Activated CD4-positive, alpha-beta T cell treated with anti-CD3 and anti-CD28 coated beads, Interleukin-2, amount 50 U/mL, for 16 hours (primary cell): ENCODE results near the gene SHOX.
"Not testable (repeated sequence)": the region's sequence is repeated elsewhere in the genome, so short reads cannot be mapped to it uniquely, and the experiment has no call there.

Experiments used
- DNase-seq: peaks from one replicate; pipeline ENCODE4 v3.0.0-alpha.2; 2020

Gene SHOX

DNA sequence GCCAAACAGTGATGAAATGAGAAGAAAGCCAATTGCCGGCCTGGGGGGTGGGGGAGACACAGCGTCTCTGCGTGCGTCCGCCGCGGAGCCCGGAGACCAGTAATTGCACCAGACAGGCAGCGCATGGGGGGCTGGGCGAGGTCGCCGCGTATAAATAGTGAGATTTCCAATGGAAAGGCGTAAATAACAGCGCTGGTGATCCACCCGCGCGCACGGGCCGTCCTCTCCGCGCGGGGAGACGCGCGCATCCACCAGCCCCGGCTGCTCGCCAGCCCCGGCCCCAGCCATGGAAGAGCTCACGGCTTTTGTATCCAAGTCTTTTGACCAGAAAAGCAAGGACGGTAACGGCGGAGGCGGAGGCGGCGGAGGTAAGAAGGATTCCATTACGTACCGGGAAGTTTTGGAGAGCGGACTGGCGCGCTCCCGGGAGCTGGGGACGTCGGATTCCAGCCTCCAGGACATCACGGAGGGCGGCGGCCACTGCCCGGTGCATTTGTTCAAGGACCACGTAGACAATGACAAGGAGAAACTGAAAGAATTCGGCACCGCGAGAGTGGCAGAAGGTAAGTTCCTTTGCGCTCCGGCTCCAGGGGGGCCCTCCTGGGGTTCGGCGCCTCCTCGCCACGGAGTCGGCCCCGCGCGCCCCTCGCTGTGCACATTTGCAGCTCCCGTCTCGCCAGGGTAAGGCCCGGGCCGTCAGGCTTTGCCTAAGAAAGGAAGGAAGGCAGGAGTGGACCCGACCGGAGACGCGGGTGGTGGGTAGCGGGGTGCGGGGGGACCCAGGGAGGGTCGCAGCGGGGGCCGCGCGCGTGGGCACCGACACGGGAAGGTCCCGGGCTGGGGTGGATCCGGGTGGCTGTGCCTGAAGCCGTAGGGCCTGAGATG, at the start of gene SHOX:
SHOX (plus strand) TSS at position 180 of the 885 bp plus-strand sequence; CDS start at position 287, 107 bp downstream.
- no peak for DNase-seq

DNA sequence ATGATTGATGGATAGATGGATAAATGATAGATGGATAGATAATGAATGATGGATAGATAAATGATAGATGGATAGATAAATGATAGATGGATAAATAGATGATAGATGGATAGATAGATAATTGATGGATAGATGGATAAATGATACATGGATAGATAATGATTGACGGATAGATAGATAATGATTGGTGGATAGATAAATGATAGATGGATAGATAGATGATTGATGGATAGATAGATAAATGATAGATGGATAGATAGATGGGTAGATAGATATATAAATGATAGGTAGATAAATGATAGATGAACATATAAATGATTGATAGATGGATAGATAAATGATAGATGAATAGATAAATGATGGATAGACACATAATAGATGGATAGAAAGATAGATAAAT, 49.5 kb upstream of the SHOX start:
- DNase-seq = no peak

DNA sequence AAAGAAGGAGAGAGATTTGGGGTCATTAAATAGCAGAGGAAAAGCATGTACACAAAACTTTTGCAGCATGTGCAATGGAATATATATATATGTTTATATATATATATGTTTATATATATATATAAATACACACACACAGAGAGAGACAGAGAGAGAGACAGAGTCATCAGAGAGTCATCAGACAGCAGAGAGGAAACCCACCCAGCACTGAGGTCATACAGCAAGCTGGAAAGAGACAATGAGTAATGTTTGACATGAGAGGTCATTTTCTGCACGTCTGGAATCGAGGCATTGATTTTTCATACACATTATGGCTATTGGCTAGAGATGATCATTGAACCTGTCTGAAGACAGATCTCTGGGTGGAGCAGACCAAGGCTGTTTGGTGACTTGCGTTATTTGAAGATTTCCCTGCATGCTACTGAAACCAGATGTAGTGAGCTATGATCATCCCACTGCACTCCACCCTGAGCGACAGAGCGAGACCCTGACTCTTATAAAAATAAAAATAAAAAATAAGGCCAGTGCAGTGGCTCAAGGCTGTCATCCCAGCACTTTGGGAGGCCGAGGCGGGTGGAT, 48.8 kb upstream of the SHOX start:
- no peak for DNase-seq

DNA sequence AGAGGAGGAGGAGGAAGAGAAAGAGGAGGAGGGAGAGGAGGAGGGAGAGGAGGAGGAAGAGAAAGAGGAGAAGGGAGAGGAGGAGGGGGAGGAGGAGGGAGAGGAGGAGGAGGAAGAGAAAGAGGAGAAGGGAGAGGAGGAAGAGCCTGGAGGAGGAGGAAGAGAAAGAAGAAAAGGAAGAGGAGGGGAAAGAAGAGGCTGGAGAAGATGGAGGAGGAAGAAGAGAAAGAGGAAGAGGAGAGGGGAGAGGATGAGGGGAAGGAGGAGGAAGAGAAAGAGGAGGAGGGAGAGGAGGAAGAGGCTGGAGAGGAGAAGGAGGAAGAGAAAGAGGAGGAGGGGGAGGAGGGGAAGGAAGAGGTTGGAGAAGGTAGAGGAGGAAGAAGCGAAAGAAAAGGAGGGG, 46.0 kb upstream of the SHOX start:
- no peak for DNase-seq

DNA sequence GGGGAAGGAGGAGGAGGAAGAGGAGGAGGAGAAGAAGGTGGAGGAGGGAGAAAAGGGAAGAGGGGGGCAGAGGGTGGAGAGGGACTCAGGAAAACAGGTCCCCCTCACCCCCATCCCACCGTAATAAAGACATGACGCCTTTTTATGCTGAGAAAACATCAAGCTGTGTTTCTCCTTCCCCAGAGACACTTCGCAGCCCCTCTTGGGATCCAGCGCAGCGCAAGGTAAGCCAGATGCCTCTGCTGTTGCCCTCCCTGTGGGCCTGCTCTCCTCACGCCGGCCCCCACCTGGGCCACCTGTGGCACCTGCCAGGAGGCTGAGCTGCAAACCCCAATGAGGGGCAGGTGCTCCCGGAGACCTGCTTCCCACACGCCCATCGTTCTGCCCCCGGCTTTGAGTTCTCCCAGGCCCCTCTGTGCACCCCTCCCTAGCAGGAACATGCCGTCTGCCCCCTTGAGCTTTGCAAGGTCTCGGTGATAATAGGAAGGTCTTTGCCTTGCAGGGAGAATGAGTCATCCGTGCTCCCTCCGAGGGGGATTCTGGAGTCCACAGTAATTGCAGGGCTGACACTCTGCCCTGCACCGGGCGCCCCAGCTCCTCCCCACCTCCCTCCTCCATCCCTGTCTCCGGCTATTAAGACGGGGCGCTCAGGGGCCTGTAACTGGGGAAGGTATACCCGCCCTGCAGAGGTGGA, 45.3 kb upstream of the SHOX start:
- DNase-seq = no peak

DNA sequence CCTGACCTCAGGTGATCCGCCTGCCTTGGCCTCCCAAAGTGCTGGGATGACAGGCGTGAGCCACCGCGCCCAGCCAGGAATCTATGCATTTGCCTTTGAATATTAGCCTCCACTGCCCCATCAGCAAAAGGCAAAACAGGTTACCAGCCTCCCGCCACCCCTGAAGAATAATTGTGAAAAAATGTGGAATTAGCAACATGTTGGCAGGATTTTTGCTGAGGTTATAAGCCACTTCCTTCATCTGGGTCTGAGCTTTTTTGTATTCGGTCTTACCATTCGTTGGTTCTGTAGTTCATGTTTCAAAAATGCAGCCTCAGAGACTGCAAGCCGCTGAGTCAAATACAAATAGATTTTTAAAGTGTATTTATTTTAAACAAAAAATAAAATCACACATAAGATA, 44.2 kb upstream of the SHOX start:
- DNase-seq = no peak

DNA sequence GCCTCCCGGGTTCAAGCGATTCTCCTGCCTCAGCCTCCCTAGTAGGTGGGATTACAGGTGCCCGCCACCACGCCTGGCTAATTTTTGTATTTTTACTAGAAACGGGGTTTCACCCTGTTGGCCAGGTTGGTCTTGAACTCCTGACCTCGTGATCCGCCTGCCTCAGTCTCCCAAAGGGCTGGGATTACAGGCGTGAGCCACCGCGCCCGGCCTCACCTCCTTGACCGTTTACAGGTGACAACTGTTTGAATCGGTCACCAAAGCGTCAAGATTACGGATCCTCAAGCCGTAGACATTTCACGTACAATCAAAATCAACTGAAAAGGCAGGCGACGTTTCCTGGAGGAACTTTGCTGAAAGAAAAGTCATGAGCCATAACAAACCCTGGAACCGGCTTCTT, 41.3 kb upstream of the SHOX start:
- DNase-seq = not testable (repeated sequence)

DNA sequence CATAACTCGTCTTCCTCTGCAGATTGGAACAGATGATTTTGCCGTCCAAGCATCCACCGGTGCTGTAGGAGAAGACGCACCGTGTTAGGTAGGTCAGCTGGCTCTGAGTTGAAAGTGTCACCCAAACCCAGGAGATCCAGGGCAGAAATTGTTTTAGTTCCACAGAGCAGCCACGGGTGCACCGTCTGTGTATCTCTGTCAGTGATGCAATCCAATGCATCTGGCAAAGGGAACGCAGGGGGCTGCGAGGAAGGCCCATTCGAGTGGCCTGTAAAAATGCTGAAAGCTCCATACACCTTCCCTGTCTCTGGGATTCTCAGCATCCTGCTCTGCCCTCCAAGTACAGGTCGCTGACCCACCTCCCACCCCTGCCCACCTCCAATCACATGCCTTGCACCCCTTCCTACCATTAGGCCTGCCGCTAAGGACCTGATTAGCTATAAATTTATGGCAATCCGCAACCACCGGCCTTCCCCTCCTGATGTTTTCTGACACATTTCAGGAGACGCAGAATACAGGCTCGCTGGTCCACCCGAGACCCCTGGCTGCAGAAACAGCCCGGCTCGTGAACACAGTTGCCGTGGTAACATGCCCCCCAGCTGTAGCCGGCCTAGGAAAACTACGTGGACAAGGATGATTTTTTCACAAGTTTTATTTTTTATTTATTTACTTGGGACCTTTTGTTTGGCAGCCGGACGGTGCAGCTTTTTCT, 39.7 kb upstream of the SHOX start:
- DNase-seq = no peak

DNA sequence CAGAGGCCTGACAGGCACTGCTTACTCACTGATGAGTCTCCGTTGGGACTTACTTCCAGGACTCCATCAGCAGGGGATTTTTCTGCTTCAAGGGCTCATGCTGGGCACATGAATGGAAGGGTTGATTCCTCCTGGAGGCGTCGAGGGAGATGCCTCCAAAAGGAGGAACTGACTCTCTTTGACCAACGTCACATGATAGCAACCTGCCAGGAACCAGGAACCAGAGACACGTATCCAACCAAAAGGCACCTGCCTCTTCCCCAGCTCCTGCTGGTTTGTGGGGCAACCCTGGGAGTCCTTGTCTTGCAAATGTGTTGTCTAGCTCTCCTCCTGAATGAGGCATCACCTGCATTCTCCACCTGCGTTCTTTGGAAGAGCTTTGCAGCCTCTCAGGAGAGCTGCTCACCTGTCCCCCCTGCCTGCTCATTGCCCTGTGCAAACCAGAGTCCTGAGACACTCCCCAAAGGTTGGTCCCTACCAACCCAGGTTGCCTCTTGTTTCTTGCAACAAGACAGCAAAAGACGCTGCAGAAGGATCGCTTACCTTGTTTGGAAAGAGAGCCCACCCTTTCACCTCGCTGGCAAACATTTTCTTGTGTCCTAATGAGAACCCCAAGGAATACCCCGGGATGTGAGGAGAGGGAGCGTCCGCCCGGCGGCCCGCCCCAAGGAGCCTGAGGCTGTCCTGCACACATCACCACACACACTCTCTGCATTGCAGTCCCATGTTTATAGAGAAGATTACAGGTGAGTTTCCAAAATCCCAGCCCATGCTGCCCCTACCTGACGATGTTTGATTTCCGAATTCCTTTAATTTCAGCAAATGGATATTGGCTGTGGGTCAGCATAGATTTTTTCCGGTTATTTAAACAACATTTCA, 30.5 kb upstream of the SHOX start:
- DNase-seq = no peak

DNA sequence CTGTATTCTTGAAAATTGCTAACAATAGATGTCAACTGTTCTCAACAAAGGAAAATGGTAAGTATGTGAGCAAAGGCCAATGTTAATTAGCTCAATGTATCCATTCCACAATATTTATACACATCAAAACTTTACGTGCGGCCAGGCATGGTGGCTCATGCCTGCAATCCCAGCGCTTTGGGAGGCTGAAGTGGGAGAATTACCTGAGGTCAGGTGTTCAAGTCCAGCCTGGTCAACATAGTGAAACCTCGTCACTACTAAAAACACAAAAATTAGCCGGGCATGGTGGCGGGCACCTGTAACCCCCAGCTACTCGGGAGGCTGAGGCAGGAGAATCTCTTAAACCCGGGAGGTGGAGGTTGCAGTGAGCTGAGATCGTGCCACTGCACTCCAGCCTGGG, 27.6 kb upstream of the SHOX start:
- not testable (repeated sequence) for DNase-seq

DNA sequence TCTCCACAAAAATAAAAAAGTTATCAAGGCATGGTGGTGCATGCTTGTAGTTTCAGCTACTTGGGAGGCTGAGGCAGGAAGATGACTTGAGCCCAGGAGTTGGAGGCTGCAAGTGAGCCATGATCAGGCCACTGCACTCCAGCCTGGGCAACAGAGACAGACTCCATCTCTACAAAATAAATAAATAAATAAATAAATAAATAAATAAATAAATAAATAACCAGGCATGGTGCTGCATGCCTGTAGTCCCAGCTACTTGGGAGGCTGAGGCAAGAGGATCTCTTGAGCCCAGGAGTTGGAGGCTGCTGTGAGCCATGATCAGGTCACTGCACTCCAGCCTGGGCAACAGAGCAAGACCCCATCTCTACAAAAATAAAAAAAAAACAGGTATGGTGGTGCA, 26.0 kb upstream of the SHOX start:
- DNase-seq = not testable (repeated sequence)

DNA sequence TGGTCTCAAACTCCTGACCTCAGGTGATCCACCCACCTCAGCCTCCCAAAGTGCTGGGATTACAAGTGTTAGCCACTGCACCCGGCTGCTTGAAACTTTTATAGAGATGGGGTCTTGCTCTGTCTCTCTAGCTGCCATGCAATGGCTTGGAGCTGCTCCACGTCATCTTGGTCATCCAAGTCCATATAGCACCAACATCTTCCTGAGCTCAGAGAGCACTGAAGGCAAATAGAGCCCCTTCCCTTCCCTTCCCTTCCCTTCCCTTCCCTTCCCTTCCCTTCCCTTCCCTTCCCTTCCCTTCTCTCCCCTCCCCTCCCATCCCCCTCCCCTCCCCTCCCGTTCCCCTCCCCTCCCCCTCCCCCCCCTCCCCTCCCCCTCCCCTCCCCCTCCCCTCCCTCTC, 22.5 kb upstream of the SHOX start:
- not testable (repeated sequence) for DNase-seq

DNA sequence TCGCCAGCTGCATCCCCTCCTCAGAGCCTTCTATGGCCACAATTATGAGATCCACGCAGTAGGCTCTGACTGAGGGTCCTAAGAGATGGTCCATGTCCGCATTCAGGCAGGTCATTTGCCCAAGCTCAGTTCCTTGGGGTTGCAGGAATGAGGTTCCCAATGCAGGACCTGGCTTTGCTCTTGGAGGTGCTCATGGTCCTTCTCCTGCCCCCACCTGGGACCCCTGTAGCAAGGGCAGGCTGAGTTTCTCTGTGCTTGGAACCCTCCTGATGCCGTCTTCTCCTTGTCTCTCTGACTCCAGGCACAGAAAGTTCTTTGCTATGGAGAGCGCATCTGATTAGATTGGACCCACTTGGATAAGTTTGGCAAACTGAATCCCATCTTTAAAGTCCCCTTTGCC, 16.5 kb upstream of the SHOX start:
- no peak for DNase-seq

DNA sequence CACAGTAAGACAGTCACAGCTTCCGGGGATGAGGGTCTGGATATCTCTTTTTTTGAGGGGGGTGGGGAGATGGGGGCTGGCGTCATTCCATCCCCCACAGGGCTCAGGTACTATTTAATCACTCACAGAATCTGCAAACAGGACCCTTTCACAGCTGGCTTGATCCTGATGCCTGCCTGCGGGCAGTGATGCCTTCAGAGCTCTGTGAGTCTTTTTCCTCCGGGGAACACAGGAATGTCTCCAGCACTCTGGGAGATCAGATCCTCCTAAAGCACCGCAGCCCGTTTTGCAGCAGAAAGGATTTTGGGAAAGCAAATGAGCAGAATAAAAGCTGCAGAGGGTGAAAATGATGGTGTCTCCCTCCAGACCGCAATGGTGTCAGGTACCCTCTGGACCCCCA, 13.2 kb upstream of the SHOX start:
- no peak for DNase-seq

DNA sequence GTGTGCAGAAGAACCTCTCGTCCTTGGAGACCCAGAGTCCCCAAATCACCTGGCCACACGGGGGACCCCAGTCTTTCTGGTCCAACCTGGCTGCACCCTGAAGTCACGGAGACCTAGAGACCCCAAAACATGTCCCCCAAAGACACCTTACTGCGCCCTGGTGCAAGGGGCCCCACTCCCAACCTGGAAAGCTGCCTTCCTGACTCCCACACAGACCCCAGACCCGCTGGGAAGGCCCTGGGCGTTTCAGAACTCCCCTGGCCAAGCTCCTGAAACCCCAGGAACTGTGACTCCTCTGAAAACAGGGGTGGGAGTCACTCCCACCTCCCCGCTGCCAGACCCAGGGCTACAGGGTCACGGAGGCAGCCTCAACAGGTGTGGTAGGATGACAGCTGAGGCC, 12.7 kb upstream of the SHOX start:
- no peak for DNase-seq

DNA sequence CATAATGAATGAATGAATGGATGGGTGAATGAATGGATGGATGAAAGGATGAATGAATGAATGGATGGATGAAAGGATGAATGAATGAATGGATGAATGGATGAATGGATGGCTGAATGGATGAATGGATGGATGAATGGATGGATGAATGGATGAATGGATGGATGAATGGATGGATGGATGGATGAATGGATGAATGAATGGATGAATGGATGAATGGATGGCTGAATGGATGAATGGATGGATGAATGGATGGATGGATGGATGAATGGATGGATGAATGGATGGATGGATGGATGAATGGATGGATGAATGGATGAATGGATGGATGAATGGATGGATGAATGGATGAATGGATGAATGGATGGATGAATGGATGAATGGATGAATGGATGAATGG, 12.3 kb upstream of the SHOX start:
- DNase-seq = not testable (repeated sequence)

DNA sequence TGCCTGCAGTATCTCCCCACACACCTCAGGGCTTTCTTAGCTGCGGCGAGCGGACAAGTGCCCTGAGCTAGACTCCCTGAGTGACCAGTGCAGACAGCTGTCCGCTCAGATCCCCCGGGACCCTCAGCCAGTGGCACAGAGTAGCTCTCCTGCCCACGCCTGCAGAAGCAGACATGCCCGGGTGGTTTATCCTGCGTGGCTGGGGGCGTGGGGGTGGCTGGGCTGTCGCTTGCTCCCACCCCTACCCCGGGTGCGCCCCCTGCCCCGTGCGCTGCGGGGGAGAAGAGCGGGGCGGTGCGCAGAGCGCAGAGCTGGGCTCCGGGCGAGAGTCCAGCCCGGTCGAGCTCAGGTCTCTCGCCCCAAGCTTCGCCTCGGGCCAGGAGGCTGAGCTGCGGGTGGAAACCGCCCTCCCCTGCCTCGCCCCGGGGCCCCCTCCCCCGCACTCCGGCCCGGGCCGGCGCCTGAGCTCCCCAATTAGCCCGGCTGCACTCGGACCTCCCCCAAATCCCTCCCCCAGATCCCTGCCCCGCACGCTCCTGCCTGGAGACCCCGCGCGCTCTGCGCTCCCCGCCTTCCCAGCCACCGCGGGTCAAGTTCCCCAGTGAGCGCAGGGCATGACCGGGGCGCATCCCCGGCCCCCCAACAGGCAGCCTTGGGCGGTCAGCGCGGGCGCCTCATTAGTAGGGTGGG, 11.7 kb upstream of the SHOX start:
- DNase-seq = no peak

DNA sequence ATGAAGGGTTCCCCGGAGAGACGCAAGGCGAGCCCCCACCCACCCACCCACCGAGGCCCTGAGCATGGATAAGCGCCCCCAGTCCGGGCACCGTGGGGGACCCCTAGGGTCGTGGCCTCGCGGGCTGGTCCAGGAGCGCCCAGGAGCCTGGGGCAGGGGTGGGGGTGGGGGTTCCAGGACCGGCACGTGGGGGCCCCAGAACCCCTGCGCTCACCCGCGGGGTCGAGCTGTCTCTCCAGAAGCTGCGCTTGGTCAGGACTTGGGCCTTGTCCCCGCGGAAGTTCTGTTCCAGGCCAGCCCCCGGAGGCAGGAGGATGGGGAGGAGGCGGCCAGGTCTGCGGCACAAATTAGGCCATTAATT, 11.2 kb upstream of the SHOX start:
- no peak for DNase-seq

DNA sequence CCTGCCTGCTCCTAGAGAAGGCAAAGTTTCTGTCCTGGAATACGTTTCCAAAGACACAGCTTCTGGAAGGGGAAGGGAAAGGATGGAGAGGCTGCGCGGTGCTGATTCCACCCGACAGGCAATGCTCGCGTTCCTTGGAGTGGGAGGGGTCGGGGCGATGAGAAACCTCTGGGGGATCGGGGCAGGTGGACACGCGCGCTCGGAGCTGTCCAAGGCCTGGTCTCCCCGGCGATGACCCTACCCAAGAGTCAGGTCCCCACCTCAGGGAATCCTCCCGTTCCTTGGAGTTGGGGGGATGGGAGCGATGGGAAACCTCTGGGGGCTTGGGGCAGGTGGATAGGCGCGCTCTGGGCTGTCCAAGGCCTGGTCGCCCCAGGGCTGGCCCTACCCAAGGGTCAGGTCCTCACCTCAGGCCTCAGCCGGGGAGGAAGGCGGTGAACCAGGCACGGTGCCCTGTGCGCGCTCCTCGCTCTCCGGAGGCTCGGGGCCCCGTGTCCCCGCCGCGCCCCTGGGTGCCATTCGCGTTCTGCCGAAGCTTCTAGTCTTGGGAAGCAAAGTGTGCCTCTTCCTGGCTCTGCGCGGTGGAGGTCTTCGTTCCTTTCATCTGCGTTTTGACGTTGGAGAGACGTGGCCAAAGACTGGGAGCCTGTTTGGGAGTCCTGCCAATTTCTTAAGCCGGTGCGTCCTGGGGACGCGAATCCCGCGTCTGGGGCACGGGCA, 10.6 kb upstream of the SHOX start:
- no peak for DNase-seq

DNA sequence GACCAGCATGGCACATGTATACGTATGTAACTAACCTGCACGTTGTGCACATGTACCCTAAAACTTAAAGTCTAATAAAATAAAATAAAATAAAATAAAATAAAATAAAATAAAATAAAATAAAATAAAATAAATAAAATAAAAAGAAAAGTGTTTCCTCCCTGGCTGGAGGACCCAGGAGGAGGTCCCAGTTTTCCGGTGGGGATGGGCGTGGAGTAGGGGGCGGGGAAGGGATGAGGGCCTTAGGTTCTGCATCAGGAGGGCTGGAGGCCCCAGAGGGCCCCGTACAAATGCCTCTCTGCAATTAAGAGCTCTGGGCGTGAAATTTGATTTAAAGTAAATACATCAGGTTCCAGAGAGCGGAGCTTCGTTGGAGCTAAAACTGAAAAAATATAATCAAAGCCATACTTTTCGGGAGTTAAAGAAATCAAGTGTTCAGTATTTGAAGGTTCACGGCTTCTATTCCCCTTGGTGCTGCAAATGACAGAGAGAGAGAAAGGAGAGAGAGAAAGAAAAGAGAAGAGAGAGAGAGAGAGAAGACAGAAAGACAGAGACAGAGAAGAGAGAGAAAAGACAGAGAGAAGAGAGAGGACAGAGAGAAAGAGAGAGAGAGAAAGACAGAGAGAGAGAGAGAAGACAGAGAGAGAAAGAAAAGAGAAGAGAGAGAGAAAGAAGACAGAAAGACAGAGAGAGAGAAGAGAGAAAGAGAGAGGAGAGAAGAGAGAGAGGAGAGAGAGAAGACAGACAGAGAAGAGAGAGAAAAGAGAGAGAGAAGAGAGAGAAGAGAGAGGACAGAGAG, 8.7 kb upstream of the SHOX start:
- no peak for DNase-seq
